K562 (cell line): ENCODE data around the gene SERPINA5. TPM values are rescaled to one million over a fixed set of nuclear protein-coding genes. Genes with fewer than 3 reads are reported as not detected.

Experiments
- ATAC-seq: fragments of 200-7000 bp; cut with Tn5 transposase; 3 replicates; pipeline ENCODE4 v1.9.1; 2020; ENCODE audit warnings: moderate library complexity
- BruUV-seq: library from RNA; stranded (reverse); fragments of 400-500 nt; replicated peaks from 2 replicates; lab custom pipeline; 2021; lab: Mats Ljungman, UMichigan
- CTCF ChIA-PET: fragments of 300-600 bp; formaldehyde crosslinking; extraction: SDS; loops from one replicate; lab custom pipeline; 2021; ENCODE audit warnings: low intra/inter-chr PET ratio; lab: Yijun Ruan, JAX
- POLR2A ChIA-PET: fragments of 300-600, 350-650 bp; sonication (Branson Sonifier 250); formaldehyde crosslinking; extraction: SDS; loops from one replicate; lab custom pipeline; 2021; ENCODE audit warnings: antibody characterized with exemption, inconsistent platforms; lab: Yijun Ruan, JAX
- DNase-seq, 4 experiments: peaks; one replicate each; pipeline versions ENCODE4 v3.0.0 to v3.0.0-alpha.2; 2011 to 2018; ENCODE audit warnings: low spot score in 3 of 4, mixed read lengths in 3 of 4; ENCODE audit errors: extremely low read depth in 1 of 4
- FAIRE-seq: peaks from 2 replicates; lab custom pipeline; 2011; peaks lifted over from hg19 to GRCh38; lab: Jason Lieb, UNC
- H2AFZ ChIP-seq: 2 replicates; pipeline ENCODE4 v1.6.0; 2011; ENCODE audit warnings: low read depth, low read length, control low read depth, inconsistent platforms
- H3K27ac ChIP-seq: fragments of 200-600 bp; 3 replicates; pipeline ENCODE4 v1.8.0; 2011; ENCODE audit warnings: low read depth, mild to moderate bottlenecking, control low read depth, inconsistent platforms, low read length, moderate library complexity, mixed read lengths; ENCODE audit errors: extremely low read depth
- H3K27me3 ChIP-seq, 2 experiments: fragments of 300-600 bp in 1 of 2; 2 replicates in 1 of 2; 3 replicates in 1 of 2; pipeline versions ENCODE4 v1.6.0 to v1.8.0; 2011; ENCODE audit warnings: inconsistent platforms in 2 of 2, low read length in 2 of 2, mild to moderate bottlenecking in 1 of 2, mixed read lengths in 1 of 2, moderate library complexity in 1 of 2; ENCODE audit not compliant: control insufficient read depth in 2 of 2, insufficient read depth in 2 of 2
- H3K36me3 ChIP-seq: fragments of 300-600 bp; 3 replicates; pipeline ENCODE4 v1.8.0; 2011; ENCODE audit warnings: mild to moderate bottlenecking, low read length, inconsistent platforms; ENCODE audit not compliant: control insufficient read depth, insufficient read depth
- H3K4me1 ChIP-seq, 2 experiments: fragments of 200-600 bp in 1 of 2; replicated peaks in 1 of 2; 2 replicates in 1 of 2; 3 replicates in 1 of 2; pipeline versions ENCODE4 v1.5.1 to v1.8.0; 2011; ENCODE audit warnings: inconsistent platforms in 2 of 2, low read length in 2 of 2, mild to moderate bottlenecking in 1 of 2, mixed read lengths in 1 of 2, moderate library complexity in 1 of 2; ENCODE audit not compliant: control insufficient read depth in 2 of 2, insufficient read depth in 2 of 2
- H3K4me2 ChIP-seq: 2 replicates; pipeline ENCODE4 v1.6.1; 2011; ENCODE audit warnings: low read length, control low read depth, inconsistent platforms, mixed read lengths; ENCODE audit not compliant: insufficient read depth
- H3K4me3 ChIP-seq: fragments of 200-600 bp; sonication (generic), shearing (Covaris generic); 2 replicates; pipeline ENCODE4 v1.5.1; 2016; ENCODE audit warnings: control low read depth, inconsistent platforms
- H3K79me2 ChIP-seq: fragments of 200-600 bp; 3 replicates; pipeline ENCODE4 v1.8.0; 2011; ENCODE audit warnings: low read length, inconsistent platforms; ENCODE audit not compliant: control insufficient read depth, insufficient read depth
- H3K9ac ChIP-seq, 2 experiments: 2 replicates each; pipeline versions ENCODE4 v1.6.0 to v1.6.1; 2011; ENCODE audit warnings: low read depth in 2 of 2, low read length in 2 of 2, control low read depth in 1 of 2, inconsistent platforms in 1 of 2, mild to moderate bottlenecking in 1 of 2, mixed read lengths in 1 of 2; ENCODE audit not compliant: insufficient read depth in 1 of 2
- H3K9me1 ChIP-seq: one replicate; pipeline ENCODE4 v1.6.0; 2011; ENCODE audit warnings: inconsistent platforms, mild to moderate bottlenecking, low read length, moderate library complexity; ENCODE audit not compliant: control insufficient read depth, insufficient read depth
- H3K9me3 ChIP-seq: replicated peaks from 2 replicates; pipeline ENCODE4 v1.5.1; 2011; ENCODE audit warnings: low read depth, low read length, inconsistent platforms; ENCODE audit not compliant: control insufficient read depth, insufficient read depth
- H4K20me1 ChIP-seq: replicated peaks from 2 replicates; pipeline ENCODE4 v1.6.1; 2011; ENCODE audit warnings: low read length, inconsistent platforms, mixed read lengths; ENCODE audit not compliant: control insufficient read depth, insufficient read depth
- ARID3B ChIP-seq: fragments of 250-450 bp; sonication (Bioruptor Pico); IDR thresholded peaks from 2 replicates; pipeline ENCODE4 v1.4.0; 2020; ENCODE audit warnings: borderline replicate concordance
- E2F8 ChIP-seq: fragments of 450-650 bp; IDR thresholded peaks from 2 replicates; pipeline ENCODE4 v1.7.1; 2018; ENCODE audit warnings: mild to moderate bottlenecking, low read depth; ENCODE audit not compliant: partially characterized antibody
- FOXA1 ChIP-seq: fragments of 450-650 bp; IDR thresholded peaks from 2 replicates; pipeline ENCODE4 v1.6.1; 2016; ENCODE audit warnings: mild to moderate bottlenecking, borderline replicate concordance
- FOXJ3 ChIP-seq: sonication (generic); formaldehyde crosslinking; IDR thresholded peaks from 2 replicates; pipeline ENCODE4 v1.4.0; 2020; ENCODE audit warnings: mild to moderate bottlenecking, missing genetic modification reagents
- FOXP1 ChIP-seq: sonication (generic); formaldehyde crosslinking; IDR thresholded peaks from 2 replicates; pipeline ENCODE4 v1.8.0; 2022; ENCODE audit warnings: mild to moderate bottlenecking, missing genetic modification reagents
- NELFE ChIP-seq: IDR thresholded peaks from 2 replicates; pipeline ENCODE4 v1.6.1; 2011; ENCODE audit warnings: mild to moderate bottlenecking; ENCODE audit not compliant: insufficient read depth, insufficient read length
- PRPF4 ChIP-seq: fragments of 200-400 bp; formaldehyde crosslinking; IDR thresholded peaks from one replicate; pipeline ENCODE4 v1.6.1; 2017; ENCODE audit warnings: low read length, low read depth, mild to moderate bottlenecking; ENCODE audit not compliant: insufficient read depth, poor library complexity, severe bottlenecking
- RB1 ChIP-seq: fragments of 450-650 bp; IDR thresholded peaks from 2 replicates; pipeline ENCODE4 v1.6.1; 2017; ENCODE audit warnings: low read depth, mild to moderate bottlenecking
- RREB1 ChIP-seq: fragments of 250-450 bp; sonication (Bioruptor Pico); IDR thresholded peaks from 2 replicates; pipeline ENCODE4 v1.4.0; 2020
- U2AF1 ChIP-seq: fragments of 200-400 bp; formaldehyde crosslinking; optimal IDR thresholded peaks from 2 replicates; pipeline ENCODE3; 2017; ENCODE audit warnings: mild to moderate bottlenecking, low read depth, low read length, moderate library complexity
- ZNF24 ChIP-seq: fragments of 450-650 bp; IDR thresholded peaks from 2 replicates; pipeline ENCODE4 v1.6.1; 2016
- WGBS: fragments of 100-300 bp; shearing (Covaris generic); methylation state at CpG from one replicate; pipeline ENCODE4 v1.1.6; 2016; ENCODE audit warnings: low coverage, mixed read lengths; ENCODE audit not compliant: insufficient coverage; ENCODE audit errors: missing lambda C conversion rate; 5-methylcytosine and 5-hydroxymethylcytosine counted together
- in situ Hi-C: fragments of 300-500 bp; cut with MboI; formaldehyde crosslinking; loops from 4 replicates; pipeline ENCODE4 v1.15.0; 2018; ENCODE audit warnings: inconsistent platforms, mixed read lengths
- intact Hi-C: fragments of 100-400 bp; cut with micrococcal nuclease; formaldehyde crosslinking; loops from 2 replicates; pipeline ENCODE4 v1.14.2; 2022
- polyA plus RNA-seq, 8 experiments: library from polyadenylated mRNA; depleted of rRNA in 4 of 8; stranded (reverse) in 5 of 8; unstranded in 3 of 8; fragments of >200 nt; fragmentation: Nextera tagmentation in 2 of 8; fragmentation: Illumina TruSeq in 1 of 8; extraction: Ambion mirVana in 2 of 8; extraction: Trizol in 1 of 8; gene quantifications; 2 replicates each; pipeline versions ENCODE4 v1.2.1 to v1.2.3, GENCODE V29; 2011 to 2014; ENCODE audit warnings: inconsistent platforms in 1 of 8, missing spikeins in 1 of 8
- total RNA-seq, 7 experiments: library from RNA; depleted of rRNA in 6 of 7; stranded (reverse); fragments of >200 nt in 6 of 7; fragmentation: Illumina TruSeq in 2 of 7; extraction: Trizol in 2 of 7; gene quantifications; 2 replicates each; pipeline versions ENCODE4 v1.2.1 to v1.2.3, GENCODE V29; 2011 to 2021; ENCODE audit warnings: low replicate concordance in 1 of 7

Gene SERPINA5
- total and polyA plus RNA-seq, 9 of the 15 experiments (the other 6 are each of a cell fraction or from before 2014, with no cell fraction given): 0.38 TPM; not detected in 8

- DNase-seq (no peak), ATAC-seq (no peak), FAIRE-seq (no peak)
- ChIA-PET CTCF (no interaction called here), POLR2A (no interaction called here)
- no peak overlapping the region for H3K4me3 ChIP-seq
- H3K79me2 ChIP-seq: no peaks in the 10 kb centered on the region
- no peaks in the 10 kb centered on the region for H3K36me3 ChIP-seq
- H3K27me3 ChIP-seq: no peaks in the 10 kb centered on the region
- H3K4me1 ChIP-seq: no peaks in the 10 kb centered on the region
- no peak overlapping the region for H3K9ac ChIP-seq
- BruUV-seq: no TSS peak
- no peak overlapping the region for H2AFZ ChIP-seq
- H3K27ac ChIP-seq: no peak overlapping the region
- WGBS: 0% methylated on average over 6 of the region's 6 CpGs
- no peaks in the 10 kb centered on the region for H4K20me1 ChIP-seq
- in situ Hi-C loops: no loop called here
- intact Hi-C loops: no loop called here
- no peaks in the 10 kb centered on the region for H3K9me1 ChIP-seq
- no peak overlapping the region for H3K4me2 ChIP-seq
- H3K9me3 ChIP-seq: no peaks in the 10 kb centered on the region
- TF ChIP-seq ARID3B: no peak
- TF ChIP-seq FOXJ3: no peak
- TF ChIP-seq FOXP1 (CRISPR knock-in tag): no peak
- TF ChIP-seq ZNF24: no peak
- TF ChIP-seq FOXA1: no peak
- no peak for TF ChIP-seq RB1
- no peak for TF ChIP-seq E2F8
- TF ChIP-seq NELFE: no peak
- no peak for TF ChIP-seq U2AF1
- no peak for TF ChIP-seq RREB1 (CRISPR knock-in tag)
- TF ChIP-seq PRPF4: no peak
Observed at GRCh38 chr14:94619297-94619696, 38.1 kb downstream of the SERPINA5 start.
